GM18508 (cell line): ENCODE measurements around the gene RAB44.
"Not testable (repeated sequence)": the region's sequence is repeated elsewhere in the genome, so short reads cannot be mapped to it uniquely, and the experiment has no call there.

Experiments used
- ATAC-seq: cut with Tn5 transposase; IDR thresholded peaks from one replicate; pipeline ENCODE4 v1.9.1; 2021; ENCODE audit warnings: moderate number of reproducible peaks; ENCODE audit not compliant: insufficient read depth, unreplicated experiment

Gene RAB44, protein sequence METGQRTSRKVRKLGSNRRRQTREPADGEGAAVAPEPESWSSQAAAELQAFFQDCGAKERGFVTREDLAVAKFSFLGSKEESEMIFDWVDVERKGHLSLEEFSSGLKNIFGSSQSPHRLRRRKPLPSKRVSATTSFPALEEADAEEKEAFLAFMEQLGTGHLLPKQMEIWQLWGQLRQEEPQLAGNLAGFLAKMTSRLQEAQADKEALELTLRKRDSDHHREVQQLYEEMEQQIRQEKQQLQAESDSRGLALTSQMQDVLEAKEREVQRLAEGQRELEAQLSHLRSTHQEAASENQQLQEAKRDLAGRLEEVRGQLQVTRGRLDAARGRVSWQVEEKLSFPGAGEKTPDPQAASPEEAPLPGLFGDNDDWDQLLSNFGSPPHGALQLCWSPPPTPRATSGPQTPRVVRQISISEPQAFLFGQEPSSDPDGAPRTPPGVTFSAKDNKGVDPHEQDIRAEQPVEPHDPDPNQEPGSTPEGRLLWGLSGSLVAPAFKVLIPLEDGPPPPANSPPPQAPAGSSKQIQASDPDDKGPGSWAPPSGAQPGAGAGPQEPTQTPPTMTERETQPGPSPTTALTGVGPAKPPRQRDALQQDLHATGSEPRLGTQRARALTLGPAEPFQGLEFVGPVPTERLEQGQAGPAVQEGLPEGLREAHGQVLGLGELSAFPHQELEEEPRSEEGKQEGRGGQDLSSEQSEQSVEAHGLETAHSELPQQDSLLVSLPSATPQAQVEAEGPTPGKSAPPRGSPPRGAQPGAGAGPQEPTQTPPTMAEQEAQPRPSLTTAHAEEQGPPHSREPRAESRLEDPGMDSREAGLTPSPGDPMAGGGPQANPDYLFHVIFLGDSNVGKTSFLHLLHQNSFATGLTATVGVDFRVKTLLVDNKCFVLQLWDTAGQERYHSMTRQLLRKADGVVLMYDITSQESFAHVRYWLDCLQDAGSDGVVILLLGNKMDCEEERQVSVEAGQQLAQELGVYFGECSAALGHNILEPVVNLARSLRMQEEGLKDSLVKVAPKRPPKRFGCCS

GRCh38 chr6:36697481-36697903 is at the start of gene RAB44:
Gene RAB44, plus strand, starts transcription at chr6:36697826. Its CDS starts 6,410 bp downstream, at chr6:36704236.
- no peak for ATAC-seq

DNA sequence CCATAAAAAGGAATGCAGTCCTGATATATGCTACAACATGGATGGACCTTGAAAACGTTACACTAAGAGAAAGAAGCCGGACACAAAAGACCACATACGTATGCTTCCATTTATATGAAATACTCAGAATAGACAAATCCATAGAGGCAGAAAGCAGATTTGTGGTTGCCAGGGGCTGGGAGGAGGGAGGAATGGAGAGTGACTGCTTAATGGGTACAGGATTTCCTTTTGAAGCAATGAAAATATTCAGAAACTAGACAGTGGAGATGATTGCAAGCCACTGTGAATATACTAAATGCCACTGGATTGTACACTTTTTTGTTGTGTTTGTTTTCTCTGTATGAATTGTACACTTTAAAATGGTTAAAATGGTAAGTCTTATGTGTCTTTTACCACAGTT is 48.5 kb upstream of the RAB44 start:
- ATAC-seq = no peak

GRCh38 chr6:36649701-36650484 is 47.7 kb upstream of the RAB44 start:
- no peak for ATAC-seq

DNA sequence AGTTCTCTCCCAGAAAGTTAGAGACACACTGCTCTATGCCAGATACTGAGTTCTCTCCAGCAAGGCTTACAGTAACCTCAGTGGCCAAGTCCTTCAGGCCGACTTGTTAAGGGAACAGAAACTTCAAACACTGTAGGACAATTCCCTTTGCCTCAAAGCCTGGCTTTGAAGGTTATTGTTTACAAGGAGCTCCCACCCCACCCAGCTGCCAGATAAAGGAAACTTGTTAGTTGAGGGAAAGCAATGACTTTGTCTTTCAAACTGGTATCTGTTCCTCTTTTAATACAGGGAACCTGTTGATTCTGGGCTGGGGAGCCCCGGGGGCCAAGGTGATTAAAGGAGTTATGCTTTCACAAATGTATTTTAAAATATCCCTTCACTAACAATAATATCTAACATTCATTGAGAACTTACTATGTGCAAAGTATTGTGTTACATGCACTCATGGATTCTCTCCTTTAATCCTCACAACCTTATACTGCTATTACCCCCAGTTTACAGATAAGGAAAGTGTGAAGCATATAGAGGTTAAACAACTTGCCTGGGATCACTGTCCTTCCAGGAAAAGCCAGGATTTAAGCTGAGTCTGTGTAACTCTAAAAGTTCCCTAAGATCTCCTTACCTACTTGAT is 46.7 kb upstream of the RAB44 start:
- ATAC-seq = no peak

DNA sequence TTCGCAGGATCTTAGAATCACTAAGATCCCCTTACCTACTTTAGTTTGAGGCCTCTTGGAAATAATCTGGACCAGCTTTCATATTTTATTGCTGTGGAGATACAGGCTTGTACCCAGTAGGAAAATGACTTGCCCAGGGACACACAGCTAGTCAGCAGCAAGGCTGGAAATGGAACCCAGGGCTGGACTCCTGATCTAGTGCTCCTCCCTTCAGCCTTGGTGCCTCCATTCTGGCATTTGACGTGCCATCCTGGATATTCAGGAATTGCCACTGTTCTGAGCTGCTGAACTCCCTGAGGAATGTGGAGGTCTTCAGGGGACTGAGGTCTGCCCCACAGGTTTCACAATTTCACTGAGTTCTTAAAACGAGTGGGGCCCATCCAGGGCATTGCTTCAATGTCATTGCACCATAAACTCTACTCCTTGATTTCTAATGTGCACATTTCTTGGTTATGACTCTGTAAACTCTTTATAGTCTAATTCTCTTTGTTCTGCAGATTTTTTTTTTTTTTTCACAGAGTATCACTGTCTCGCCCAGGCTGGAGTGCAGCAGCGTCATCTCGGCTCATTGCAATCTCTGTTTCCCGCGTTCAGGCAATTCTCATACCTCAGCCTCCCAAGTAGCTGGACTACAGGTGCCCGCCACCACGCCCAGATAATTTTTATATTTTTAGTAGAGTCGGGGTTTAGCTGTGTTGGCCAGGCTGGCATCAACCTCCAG is 45.8 kb upstream of the RAB44 start:
- ATAC-seq = no peak

DNA sequence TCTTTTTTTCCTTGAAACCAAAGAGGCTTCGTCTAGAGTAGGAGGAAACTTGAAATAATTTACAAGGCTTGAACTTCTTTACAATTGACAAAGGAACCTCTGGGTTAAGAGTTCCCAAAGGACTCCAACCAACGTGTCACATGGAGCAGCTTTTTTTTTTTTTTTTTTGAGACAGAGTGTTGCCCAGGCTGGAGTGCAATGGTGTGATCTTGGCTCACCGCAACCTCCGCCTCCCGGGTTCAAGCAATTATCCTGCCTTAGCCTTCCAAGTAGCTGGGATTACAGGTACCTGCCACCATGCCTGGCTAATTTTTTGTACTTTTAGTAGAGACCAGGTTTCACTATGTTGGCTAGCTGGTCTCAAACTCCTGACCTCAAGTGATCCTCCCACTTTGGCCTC is 43.2 kb upstream of the RAB44 start:
- ATAC-seq = not testable (repeated sequence)

DNA sequence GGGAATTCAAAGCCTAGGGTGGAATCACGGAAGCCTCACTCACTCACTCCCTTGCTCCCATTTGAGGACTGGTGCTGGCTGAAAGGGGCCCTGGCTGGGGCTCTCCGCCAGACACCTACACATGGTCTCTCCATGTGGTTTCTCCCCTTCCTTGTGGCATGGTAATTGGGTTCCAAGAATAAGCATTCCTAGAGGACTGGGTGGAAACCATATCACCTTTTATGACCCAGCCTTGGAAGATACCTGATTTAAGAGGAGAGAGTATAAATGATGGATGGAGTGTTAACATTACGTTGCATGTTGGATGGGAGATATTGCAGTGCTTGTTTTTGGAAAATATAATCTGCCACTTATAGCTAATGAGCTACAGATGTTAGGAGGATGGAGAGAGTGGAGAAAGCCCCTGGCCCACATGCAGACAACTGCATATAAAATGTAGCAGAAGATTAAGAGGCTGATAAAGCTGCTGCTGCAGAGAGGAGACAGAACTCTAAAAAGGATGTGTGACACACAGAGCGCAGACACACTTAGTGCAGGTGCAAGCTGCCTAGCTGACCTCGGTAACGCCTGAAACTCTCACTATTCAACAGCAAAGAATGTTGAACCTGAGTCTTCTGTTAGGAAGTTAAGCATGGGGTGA is 42.4 kb upstream of the RAB44 start:
- no peak for ATAC-seq

- ATAC-seq = no peak
Measured at GRCh38 chr6:36656441-36656840, 41.2 kb upstream of the RAB44 start.

DNA sequence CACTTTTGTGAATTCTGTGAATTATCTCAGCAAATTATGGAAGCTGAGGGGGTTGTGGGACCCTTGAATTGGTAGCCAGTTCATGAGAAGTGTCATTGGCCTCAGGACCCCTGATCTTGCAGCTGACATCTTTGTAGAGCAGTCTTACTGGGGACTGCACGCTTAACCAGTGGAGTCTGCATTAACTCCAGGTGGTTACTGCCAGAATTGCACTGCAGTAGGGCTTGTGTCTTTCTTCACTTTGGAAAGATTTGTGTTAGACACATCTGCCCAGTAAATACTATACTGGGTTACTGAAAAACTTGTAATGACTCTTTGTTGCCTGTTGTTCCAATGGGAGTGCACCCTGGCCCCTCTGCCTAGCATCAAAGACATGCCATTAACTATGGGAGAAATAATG is 40.4 kb upstream of the RAB44 start:
- no peak for ATAC-seq

- no peak for ATAC-seq
Measured at GRCh38 chr6:36657942-36658544, 39.6 kb upstream of the RAB44 start.

GRCh38 chr6:36659271-36659670 is 38.4 kb upstream of the RAB44 start:
- no peak for ATAC-seq

DNA sequence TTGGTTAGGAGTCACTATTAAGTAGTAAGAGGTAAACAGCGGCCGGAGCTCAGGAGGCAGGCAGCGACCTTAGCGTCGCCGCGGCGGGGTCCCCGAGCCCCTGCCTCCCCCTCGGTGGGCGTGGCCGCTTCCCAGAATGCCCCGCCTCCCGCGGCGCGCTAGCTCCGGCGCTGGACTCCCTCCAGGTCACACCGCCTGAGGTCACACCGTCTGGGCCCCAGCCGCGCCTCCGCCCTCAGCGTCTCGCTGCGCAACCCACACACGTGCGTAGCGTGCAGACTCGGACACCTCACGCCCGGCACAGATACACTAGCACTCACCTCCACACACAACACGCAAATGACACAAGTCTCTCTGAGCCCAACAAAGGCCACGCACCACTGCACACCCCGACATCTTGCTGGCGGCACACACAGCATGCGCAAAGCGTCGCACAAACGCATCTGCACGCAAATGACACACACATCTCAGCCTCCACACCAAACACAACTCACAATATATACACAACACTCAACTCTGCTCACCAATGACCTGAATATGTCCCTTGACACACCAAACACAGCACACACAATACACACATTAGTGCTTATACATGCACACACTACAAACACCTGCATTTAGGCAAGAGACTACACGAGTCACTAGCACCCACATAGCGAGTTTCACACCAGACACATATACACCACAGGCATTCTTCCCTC is 36.7 kb upstream of the RAB44 start:
- no peak for ATAC-seq

DNA sequence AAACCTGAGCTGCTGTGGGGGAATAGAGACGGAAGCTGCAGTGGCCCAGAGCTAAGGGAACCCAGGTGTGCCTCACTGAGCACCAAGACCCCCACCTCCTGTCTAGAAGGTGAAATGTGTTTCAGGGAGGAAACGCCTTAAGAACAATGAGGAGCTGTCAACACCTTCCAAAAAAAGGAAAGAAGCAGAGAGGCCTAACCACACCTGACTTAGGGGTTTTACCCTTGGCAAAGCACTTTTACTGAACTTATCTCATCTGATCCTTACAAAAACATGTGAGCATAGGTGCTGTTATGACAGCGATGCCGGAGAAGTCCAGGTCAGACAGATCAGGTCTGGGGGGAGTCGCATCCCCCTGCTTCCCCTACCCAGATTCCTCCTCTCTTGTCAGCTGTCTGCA is 35.2 kb upstream of the RAB44 start:
- no peak for ATAC-seq

DNA sequence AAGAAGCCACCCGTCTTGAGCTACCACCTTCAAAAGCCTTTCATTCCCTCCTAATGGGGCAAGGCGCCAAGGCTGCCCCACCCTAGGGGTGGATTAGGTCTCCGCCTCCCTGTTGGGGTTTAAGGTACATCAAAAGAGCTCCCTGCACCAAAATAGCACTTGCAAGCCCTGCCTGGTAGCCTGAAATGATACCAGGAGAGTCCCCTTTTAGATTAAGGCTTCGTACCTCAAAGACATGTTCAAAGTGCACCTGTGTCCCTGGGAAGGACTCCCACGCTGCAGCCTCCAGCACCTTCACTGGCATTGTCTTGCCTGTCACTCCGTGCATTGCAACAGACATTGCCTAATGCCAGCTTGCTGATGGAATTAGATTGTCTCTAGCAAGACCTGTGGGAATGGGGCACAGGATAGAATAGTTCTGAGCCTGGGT is 34.8 kb upstream of the RAB44 start:
- no peak for ATAC-seq

- no peak for ATAC-seq
Measured at GRCh38 chr6:36663504-36664446, 33.9 kb upstream of the RAB44 start.

DNA sequence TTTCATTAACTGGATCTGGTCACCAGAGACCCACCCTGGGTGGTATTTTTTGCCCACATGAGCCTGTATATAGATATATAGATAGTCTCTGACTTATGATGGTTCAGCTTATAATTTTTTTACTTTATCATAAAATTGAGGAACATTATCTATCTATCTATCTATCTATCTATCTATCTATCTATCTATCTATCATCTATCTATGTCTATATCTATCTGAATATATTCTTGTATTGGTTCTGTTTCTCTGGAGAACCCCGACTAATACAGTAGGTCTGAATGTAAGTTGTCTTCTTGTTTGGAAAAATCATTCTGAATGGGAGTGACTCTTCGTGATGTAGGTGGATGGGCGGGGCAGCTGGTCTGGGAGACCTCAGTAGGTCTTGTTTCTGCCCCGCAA is 32.4 kb upstream of the RAB44 start:
- no peak for ATAC-seq

DNA sequence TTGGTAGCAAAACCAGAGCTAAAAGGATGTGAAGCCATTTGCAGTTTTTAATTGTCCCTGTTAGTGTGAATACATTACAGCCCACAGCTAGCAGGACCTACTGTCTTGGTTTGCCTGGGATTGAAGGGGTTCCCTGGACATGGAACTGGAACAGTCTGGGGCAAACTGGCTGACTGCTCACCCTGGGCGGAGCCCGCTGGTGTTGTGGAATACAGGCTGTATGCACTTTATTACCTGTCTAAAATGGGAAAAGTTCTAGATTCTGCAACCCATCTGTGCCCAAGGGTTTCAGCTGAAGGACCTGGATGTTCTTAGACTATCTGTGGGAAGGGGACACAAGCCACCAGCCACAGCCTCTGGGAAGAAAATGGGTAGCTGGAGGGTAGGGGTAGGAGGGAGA is 31.3 kb upstream of the RAB44 start:
- no peak for ATAC-seq
